Measurements from ENCODE around the gene IL21. TPM values are rescaled to one million over a fixed set of nuclear protein-coding genes. Genes with fewer than 3 reads are reported as not detected.

The IL21 gene
- total and polyA plus RNA-seq, 10 donors: 0.09 to 0.20 (median 0.10) TPM; not detected in 5

- Histone ChIP-seq H3K4me1 (no peaks in the 10 kb centered on the region), H3K27ac (no peak overlapping the region), H3K36me3 (no peaks in the 10 kb centered on the region), H3K27me3 (replicated peaks in 1 of 7) (no peaks in the 10 kb centered on the region), H3K4me3 (no peak overlapping the region), H3K9me3 (peaks cover 0 to 15% (median 3%) of the 10 kb centered on the region in 8 donors)
- 68 to 87% (median 70%) methylated on average over 2 of the region's 2 CpGs for WGBS, 5 donors
- no peak for TF ChIP-seq POLR2A (IDR thresholded peaks at IDR 0.05)
- no peak for TF ChIP-seq CTCF (IDR thresholded peaks at IDR 0.05 in 8 of 11, conservative IDR thresholded peaks at IDR 0.05 in 3 of 11)
- no peak for TF ChIP-seq POLR2AphosphoS5 (IDR thresholded peaks at IDR 0.05)
- intact Hi-C loops (cut with DNase I; ENCODE audit: low total_unique reads): no loop called here
- DNase-seq: no peak
Measured at GRCh38 chr4:122562449-122562848, 58.4 kb downstream of the IL21 start.

Other genes starting within 250 kb of the IL21 start
- gene ADAD1, start 242.1 kb downstream of the IL21 start, total RNA-seq: not detected
- gene ADAD1, start 242.1 kb downstream of the IL21 start, polyA plus RNA-seq: not detected
- gene IL2, start 164.3 kb downstream of the IL21 start, total RNA-seq: under 1 TPM in 1 of 7 donors, not detected in 6; 0.27 TPM
- under 1 TPM in 2 of 3 donors, not detected in 1; 0.24 to 0.32 TPM for gene IL2, start 164.3 kb downstream of the IL21 start, polyA plus RNA-seq
- gene BBS12, start 111.6 kb upstream of the IL21 start, total RNA-seq: 1 to 10 TPM; 2.1 to 4.4 (median 3.0) TPM
- gene BBS12, start 111.6 kb upstream of the IL21 start, polyA plus RNA-seq: 1 to 10 TPM in 2 of 3 donors, under 1 TPM in 1; 0.91 to 1.4 (median 1.3) TPM
- gene FGF2, start 205.8 kb upstream of the IL21 start, total RNA-seq: 1 to 10 TPM; 1.1 to 3.1 (median 2.6) TPM
- gene FGF2, start 205.8 kb upstream of the IL21 start, polyA plus RNA-seq: under 1 TPM; 0.48 to 0.96 (median 0.86) TPM

Measured in spleen (tissue), 11 donors.